ENCODE measurements around the gene SAMM50. TPM values are rescaled to one million over a fixed set of nuclear protein-coding genes. Genes with fewer than 3 reads are reported as not detected.

SAMM50 gene
- total RNA-seq, 2 experiments from 2014 or later, result 42.1 to 43.8 TPM

DNA sequence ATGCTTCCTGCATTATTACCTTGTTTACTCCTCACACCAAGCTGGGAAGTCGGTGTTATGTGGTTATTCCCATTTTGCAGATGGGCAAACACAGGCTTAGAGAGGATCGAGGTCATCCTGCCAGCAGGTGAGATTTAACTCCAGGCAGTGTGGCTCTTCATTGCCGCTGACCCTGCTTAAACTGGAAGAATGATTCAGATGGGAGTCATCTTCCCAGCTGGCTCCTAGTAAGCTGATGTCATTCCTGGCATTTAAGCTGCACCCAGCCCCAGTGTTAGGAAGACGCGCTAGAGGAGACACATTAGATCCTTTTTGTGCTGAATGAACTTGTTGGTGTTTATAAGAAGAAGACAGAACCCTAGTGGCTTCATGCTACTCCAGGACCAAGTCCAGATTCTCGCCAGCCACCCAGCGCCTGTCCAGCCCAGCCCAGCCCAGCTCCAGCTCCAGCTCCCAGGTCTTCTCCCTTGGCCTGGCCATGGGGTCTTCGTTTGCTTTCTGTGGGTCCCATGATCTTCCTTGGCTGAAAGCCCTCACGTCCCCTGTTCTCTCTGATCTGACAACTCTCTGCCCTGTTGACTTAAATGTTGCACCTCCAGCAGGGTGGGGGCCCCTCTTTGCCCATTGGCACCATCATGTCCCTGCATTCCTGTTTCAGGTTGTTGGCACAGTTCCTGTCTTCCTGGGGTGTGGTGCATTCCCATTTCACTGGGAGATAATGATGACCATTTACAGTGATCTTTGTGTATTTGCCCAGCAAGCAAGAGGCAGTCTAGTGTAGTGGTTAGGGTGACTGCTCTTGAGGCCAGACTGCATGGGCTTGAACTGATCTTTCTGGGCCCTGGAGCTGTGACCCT, 82.5 kb downstream of the SAMM50 start:
- no peak for ATAC-seq (ENCODE audit: low read depth)
- POLR2A ChIA-PET, result interaction anchor here (1.0 kb wide), 1 partner anchor 19 kb away, joined by 3 read pairs; no protein-coding TSS in a partner anchor
- no peak overlapping the region for H3K27ac Mint-ChIP-seq
- H3K4me1 Mint-ChIP-seq, result peaks cover 24% of the 10 kb centered on the region
- no peak overlapping the region for H3K4me3 Mint-ChIP-seq
- no peaks in the 10 kb centered on the region for H3K9me3 Mint-ChIP-seq
- DNase-seq, result no peak
- H3K36me3 Mint-ChIP-seq, result peaks cover 2% of the 10 kb centered on the region
- no peaks in the 10 kb centered on the region for H3K27me3 Mint-ChIP-seq

DNA sequence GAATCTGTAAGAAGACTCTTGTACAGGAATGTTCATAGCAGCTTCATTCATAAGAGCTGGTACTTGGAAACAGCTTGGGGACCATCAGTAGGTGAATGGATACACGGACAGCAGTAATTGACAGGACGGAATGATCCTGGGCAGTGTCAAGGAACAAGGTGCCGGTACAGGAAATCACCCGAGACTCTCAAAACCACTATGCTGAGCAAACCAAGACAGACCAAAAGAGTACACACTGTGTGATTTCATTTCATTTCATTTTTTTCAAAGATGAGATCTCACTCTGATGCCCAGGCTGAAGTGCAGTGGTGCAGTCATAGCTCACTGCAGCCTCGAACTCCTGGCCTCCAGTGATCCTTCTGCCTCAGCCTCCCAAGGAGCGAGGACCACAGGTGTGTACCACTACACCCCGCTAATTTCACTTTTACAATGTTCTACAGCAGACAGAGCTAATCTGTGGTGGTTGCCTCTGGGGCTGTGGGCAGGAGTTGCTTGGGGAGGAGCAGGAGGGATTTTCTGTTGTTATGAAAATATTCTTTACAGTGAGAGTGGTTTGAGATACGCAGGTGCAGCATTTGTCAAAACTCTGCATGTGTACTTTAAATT, 84.4 kb downstream of the SAMM50 start:
- POLR2A ChIA-PET, result no interaction called here
- peak overlapping the region; percentile 29 for H3K4me3 Mint-ChIP-seq
- peaks cover 2% of the 10 kb centered on the region for H3K36me3 Mint-ChIP-seq
- H3K27me3 Mint-ChIP-seq, result no peaks in the 10 kb centered on the region
- H3K27ac Mint-ChIP-seq, result peak overlapping the region; percentile 24
- ATAC-seq (ENCODE audit: low read depth) (peak; percentile 74), DNase-seq (no peak)
- no peaks in the 10 kb centered on the region for H3K9me3 Mint-ChIP-seq
- peaks cover 30% of the 10 kb centered on the region for H3K4me1 Mint-ChIP-seq

DNA sequence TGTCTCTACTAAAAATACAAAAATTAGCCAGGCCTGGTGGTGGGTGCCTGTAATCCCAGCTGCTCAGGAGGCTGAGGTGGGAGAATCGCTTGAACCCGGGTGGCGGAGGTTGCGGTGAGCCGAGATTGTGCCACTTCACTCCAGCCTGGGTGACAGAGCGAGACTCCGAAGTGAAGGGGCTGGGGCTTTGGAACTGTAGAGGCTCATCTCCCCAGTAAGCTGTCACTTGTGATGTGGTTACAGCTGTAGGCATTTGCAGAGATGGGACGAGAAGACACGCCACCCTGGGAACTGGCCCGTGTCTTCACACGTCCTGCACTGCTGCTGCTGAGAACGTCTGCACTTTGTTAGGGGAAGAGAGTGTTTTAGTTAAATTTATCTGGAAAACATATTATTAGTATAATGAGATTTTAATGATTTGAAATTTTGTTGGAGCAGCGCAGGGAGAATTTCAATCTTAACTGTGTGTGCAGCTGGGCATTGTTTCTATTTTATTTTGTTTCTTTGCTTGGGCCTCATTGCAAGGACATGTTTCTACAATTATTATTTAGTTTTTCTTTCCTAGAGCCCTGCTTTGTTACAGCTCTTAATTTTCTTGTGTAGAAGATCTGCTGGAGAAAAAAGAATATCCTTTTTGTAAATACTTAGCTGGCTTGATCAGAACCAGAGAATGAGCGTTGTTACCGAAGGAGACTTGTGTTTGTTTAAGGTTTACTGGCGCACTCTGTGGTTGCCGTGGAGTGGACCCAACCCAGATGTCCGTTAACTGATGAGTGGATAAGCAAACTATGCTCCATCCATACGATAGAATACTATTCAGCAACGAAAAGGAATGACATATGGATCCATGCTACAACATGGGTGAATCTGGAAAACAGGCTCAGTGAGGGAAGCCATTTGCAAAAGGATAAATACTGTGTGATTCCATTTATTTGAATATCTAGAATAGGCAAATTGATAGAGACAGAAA, 87.3 kb downstream of the SAMM50 start:
- Mint-ChIP-seq H3K4me1 (peaks cover 30% of the 10 kb centered on the region), H3K9me3 (no peaks in the 10 kb centered on the region), H3K4me3 (no peak overlapping the region), H3K27ac (no peak overlapping the region), H3K36me3 (peaks cover 6% of the 10 kb centered on the region), H3K27me3 (no peaks in the 10 kb centered on the region)
- ATAC-seq (ENCODE audit: low read depth) (peak; percentile 43), DNase-seq (no peak)
- POLR2A ChIA-PET, result no interaction called here

DNA sequence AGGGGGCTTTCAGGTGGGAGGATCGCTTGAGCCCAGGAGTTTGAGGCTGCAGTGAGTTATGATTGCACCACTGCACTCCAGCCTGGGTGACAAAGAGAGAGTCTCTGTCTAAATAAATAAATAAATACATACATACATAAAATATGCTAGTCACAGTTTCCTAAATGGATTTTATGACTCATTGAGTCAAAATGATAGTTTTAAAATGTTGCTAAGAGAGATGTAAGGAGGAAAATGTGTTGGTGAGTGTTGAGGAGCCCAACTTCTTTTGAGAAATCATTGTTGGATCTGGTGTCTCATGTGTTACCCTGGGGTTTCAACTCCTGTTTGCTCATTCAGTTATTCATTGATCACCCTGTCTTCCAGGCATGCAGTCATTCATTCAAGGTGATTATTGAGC, 89.9 kb downstream of the SAMM50 start:
- H3K27ac Mint-ChIP-seq, result no peak overlapping the region
- peaks cover 7% of the 10 kb centered on the region for H3K36me3 Mint-ChIP-seq
- DNase-seq, result no peak
- H3K27me3 Mint-ChIP-seq, result no peaks in the 10 kb centered on the region
- no peak overlapping the region for H3K4me3 Mint-ChIP-seq
- ATAC-seq (ENCODE audit: low read depth), result no peak
- POLR2A ChIA-PET, result no interaction called here
- H3K4me1 Mint-ChIP-seq, result peaks cover 32% of the 10 kb centered on the region
- H3K9me3 Mint-ChIP-seq, result no peaks in the 10 kb centered on the region

Other genes starting within 250 kb of the SAMM50 start
- gene EFCAB6, start 143.1 kb upstream of the SAMM50 start, total RNA-seq, result under 1 TPM; 0.19 to 0.37 TPM
- gene SULT4A1, start 92.9 kb upstream of the SAMM50 start, total RNA-seq, result not detected
- gene PNPLA5, start 63.4 kb upstream of the SAMM50 start, total RNA-seq, result not detected
- gene PNPLA3, start 31.6 kb upstream of the SAMM50 start, total RNA-seq, result under 1 TPM in 1 of 2 experiments, not detected in 1; 0.45 TPM
- gene PARVB, start 68.9 kb downstream of the SAMM50 start, total RNA-seq, result 10 to 100 TPM; 39.6 to 40.7 TPM
- 100 to 1,000 TPM; 238 to 241 TPM for gene PARVG, start 225.5 kb downstream of the SAMM50 start, total RNA-seq

Measured in activated naive CD8-positive, alpha-beta T cell treated with anti-CD3 and anti-CD28 coated beads, Interleukin-2, amount 10 ng/mL, durations not matched to agents 7 days and 5 days (primary cell).